Neural progenitor cell (in vitro differentiated cells): Measurements from ENCODE around the gene OAS2. TPM values are rescaled to one million over a fixed set of nuclear protein-coding genes. Genes with fewer than 3 reads are reported as not detected.
A peak's percentile ranks its signal among the peaks of the same experiment; 100 is the strongest.

Experiments
- DNase-seq: peaks from one replicate; pipeline ENCODE4 v3.0.0-alpha.2; 2016; ENCODE audit warnings: low spot score
- H2AFZ ChIP-seq: fragments of 200-600 bp; sonication (generic); replicated peaks from 2 replicates; pipeline ENCODE4 v1.6.1; 2016; ENCODE audit warnings: antibody characterized with exemption
- H3F3A ChIP-seq: fragments of 200-600 bp; sonication (generic); 2 replicates; pipeline ENCODE4 v1.6.1; 2016; ENCODE audit warnings: antibody characterized with exemption, low read depth
- H3K27ac ChIP-seq: fragments of 200-600 bp; sonication (generic); 2 replicates; pipeline ENCODE4 v1.5.1; 2016; ENCODE audit warnings: mild to moderate bottlenecking
- H3K27me3 ChIP-seq: fragments of 200-600 bp; sonication (generic); 2 replicates; pipeline ENCODE4 v1.6.1; 2016; ENCODE audit warnings: mild to moderate bottlenecking, moderate library complexity
- H3K36me3 ChIP-seq: fragments of 200-600 bp; sonication (generic); 2 replicates; pipeline ENCODE4 v1.5.1; 2016
- H3K4me1 ChIP-seq: fragments of 200-600 bp; sonication (generic); 2 replicates; pipeline ENCODE4 v1.6.1; 2016; ENCODE audit warnings: mixed run types
- H3K4me2 ChIP-seq: fragments of 200-600 bp; sonication (generic); 2 replicates; pipeline ENCODE4 v1.6.1; 2016
- H3K4me3 ChIP-seq: fragments of 200-600 bp; sonication (generic); 2 replicates; pipeline ENCODE4 v1.5.1; 2016
- H3K79me2 ChIP-seq: fragments of 200-600 bp; sonication (generic); 2 replicates; pipeline ENCODE4 v1.6.1; 2016; ENCODE audit warnings: low read depth
- H3K9ac ChIP-seq: fragments of 200-600 bp; sonication (generic); 2 replicates; pipeline ENCODE4 v1.6.1; 2016
- H3K9me3 ChIP-seq: fragments of 200-600 bp; sonication (generic); 2 replicates; pipeline ENCODE4 v1.5.1; 2016; ENCODE audit warnings: low read depth
- H4K20me1 ChIP-seq: fragments of 200-600 bp; sonication (generic); 2 replicates; pipeline ENCODE4 v1.6.1; 2016; ENCODE audit warnings: low read depth
- H3K27ac Mint-ChIP-seq: 3 replicates; pipeline ENCODE4 v1.8.0; 2021; ENCODE audit warnings: mixed read lengths
- H3K27me3 Mint-ChIP-seq: 2 replicates; pipeline ENCODE4 v1.8.0; 2022; ENCODE audit warnings: low read depth, mild to moderate bottlenecking, inconsistent platforms, moderate library complexity, mixed read lengths; ENCODE audit not compliant: insufficient read depth
- H3K36me3 Mint-ChIP-seq: 3 replicates; pipeline ENCODE4 v1.8.0; 2021; ENCODE audit warnings: mixed read lengths
- H3K4me1 Mint-ChIP-seq: 3 replicates; pipeline ENCODE4 v1.8.0; 2021; ENCODE audit warnings: mixed read lengths
- H3K4me3 Mint-ChIP-seq: 3 replicates; pipeline ENCODE4 v1.8.0; 2021; ENCODE audit warnings: mild to moderate bottlenecking, moderate library complexity, mixed read lengths
- H3K9me3 Mint-ChIP-seq: 3 replicates; pipeline ENCODE4 v1.8.0; 2020; ENCODE audit warnings: mixed read lengths
- CTCF ChIP-seq: fragments of 200-600 bp; sonication (generic); IDR thresholded peaks from 2 replicates; pipeline ENCODE4 v1.5.1; 2017; ENCODE audit warnings: antibody characterized with exemption, mild to moderate bottlenecking
- EZH2 ChIP-seq: fragments of 200-600 bp; sonication (generic); IDR thresholded peaks from 2 replicates; pipeline ENCODE4 v1.6.1; 2017; ENCODE audit warnings: antibody characterized with exemption, mild to moderate bottlenecking, moderate library complexity
- EZH2phosphoT487 ChIP-seq: fragments of 200-600 bp; sonication (generic); IDR thresholded peaks from 2 replicates; pipeline ENCODE4 v1.6.1; 2017; ENCODE audit warnings: antibody characterized with exemption
- total RNA-seq: library from RNA; depleted of rRNA; stranded (reverse); fragments of >200 nt; gene quantifications from 2 replicates; pipeline ENCODE4 v1.2.3, GENCODE V29; 2015; ENCODE audit warnings: low replicate concordance

OAS2 gene
- total RNA-seq, 1 donor from 2014 or later, result not detected

- Mint-ChIP-seq H3K4me3 (no peak overlapping the region), H3K27ac (no peak overlapping the region), H3K4me1 (no peaks in the 10 kb centered on the region), H3K27me3 (no peaks in the 10 kb centered on the region), H3K36me3 (no peaks in the 10 kb centered on the region), H3K9me3 (peaks cover 3% of the 10 kb centered on the region)
- H3F3A ChIP-seq, result peaks cover 5% of the 10 kb centered on the region
- H3K79me2 ChIP-seq, result no peaks in the 10 kb centered on the region
- no peak overlapping the region for H3K27ac ChIP-seq
- H3K4me3 ChIP-seq, result no peak overlapping the region
- peaks cover 7% of the 10 kb centered on the region for H3K4me1 ChIP-seq
- DNase-seq, result no peak
- H3K9me3 ChIP-seq, result no peaks in the 10 kb centered on the region
- no peak overlapping the region for H2AFZ ChIP-seq
- no peaks in the 10 kb centered on the region for H3K27me3 ChIP-seq
- no peaks in the 10 kb centered on the region for H4K20me1 ChIP-seq
- no peaks in the 10 kb centered on the region for H3K36me3 ChIP-seq
- no peak overlapping the region for H3K4me2 ChIP-seq
- no peak overlapping the region for H3K9ac ChIP-seq
- TF ChIP-seq EZH2 (no peak), EZH2phosphoT487 (no peak), CTCF (no peak)
These were observed 1.2 kb upstream of the OAS2 start for GRCh38 chr12:112977139-112977538.

- no peak for TF ChIP-seq CTCF
- TF ChIP-seq EZH2phosphoT487, result no peak
- no peak for TF ChIP-seq EZH2
- no peaks in the 10 kb centered on the region for H3K9me3 ChIP-seq
- no peaks in the 10 kb centered on the region for H4K20me1 ChIP-seq
- H3K27me3 Mint-ChIP-seq, result no peaks in the 10 kb centered on the region
- H3K27ac ChIP-seq, result no peak overlapping the region
- peaks cover 5% of the 10 kb centered on the region for H3F3A ChIP-seq
- peak overlapping the region; percentile 99 for H2AFZ ChIP-seq
- H3K36me3 ChIP-seq, result no peaks in the 10 kb centered on the region
- H3K4me2 ChIP-seq, result no peak overlapping the region
- H3K4me3 Mint-ChIP-seq, result no peak overlapping the region
- no peak for DNase-seq
- peaks cover 3% of the 10 kb centered on the region for H3K9me3 Mint-ChIP-seq
- peaks cover 7% of the 10 kb centered on the region for H3K4me1 ChIP-seq
- no peaks in the 10 kb centered on the region for H3K79me2 ChIP-seq
- no peak overlapping the region for H3K4me3 ChIP-seq
- H3K9ac ChIP-seq, result no peak overlapping the region
- H3K27ac Mint-ChIP-seq, result no peak overlapping the region
- H3K27me3 ChIP-seq, result no peaks in the 10 kb centered on the region
- no peaks in the 10 kb centered on the region for H3K4me1 Mint-ChIP-seq
- no peaks in the 10 kb centered on the region for H3K36me3 Mint-ChIP-seq
These were observed 678 bp upstream of the OAS2 start for GRCh38 chr12:112977641-112978040.

GRCh38 chr12:112979041-112979680, 842 bp downstream of the OAS2 start:
- Histone ChIP-seq H3K4me1 (peaks cover 7% of the 10 kb centered on the region), H3K9me3 (no peaks in the 10 kb centered on the region), H3K9ac (no peak overlapping the region), H2AFZ (no peak overlapping the region), H4K20me1 (no peaks in the 10 kb centered on the region), H3K4me3 (no peak overlapping the region), H3K27ac (no peak overlapping the region), H3K4me2 (no peak overlapping the region), H3F3A (peaks cover 5% of the 10 kb centered on the region), H3K79me2 (no peaks in the 10 kb centered on the region), H3K27me3 (no peaks in the 10 kb centered on the region), H3K36me3 (no peaks in the 10 kb centered on the region)
- Mint-ChIP-seq H3K36me3 (no peaks in the 10 kb centered on the region), H3K4me1 (no peaks in the 10 kb centered on the region), H3K27ac (no peak overlapping the region), H3K27me3 (no peaks in the 10 kb centered on the region), H3K9me3 (peaks cover 3% of the 10 kb centered on the region), H3K4me3 (no peak overlapping the region)
- TF ChIP-seq EZH2phosphoT487, result no peak
- no peak for TF ChIP-seq CTCF
- TF ChIP-seq EZH2, result no peak
- no peak for DNase-seq
